ENCODE data around the gene ANXA11.

DNA sequence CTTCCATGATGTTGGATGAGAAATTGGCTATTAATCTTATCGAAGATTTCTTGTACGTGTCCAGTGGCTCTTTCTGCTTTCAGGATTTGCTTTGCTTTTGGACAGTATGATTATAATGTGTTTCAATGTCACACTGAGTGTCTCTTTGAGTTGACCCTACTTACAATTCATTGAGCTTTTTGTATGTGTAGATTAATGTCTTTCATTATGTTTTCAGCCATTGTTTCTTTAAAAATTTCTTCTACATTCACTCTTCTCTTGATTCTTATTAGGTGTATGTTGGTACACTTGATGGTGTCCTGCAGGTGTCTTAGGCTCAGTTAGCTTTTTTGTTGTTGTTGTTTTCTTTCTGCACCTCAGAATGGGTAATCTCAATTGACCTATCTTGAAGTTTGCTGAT is 56.2 kb downstream of the ANXA11 start:
- TF ChIP-seq SP1 (IDR thresholded peaks at IDR 0.05; ENCODE audit: low read depth, low read length), result no peak
- no peak for TF ChIP-seq JUND (IDR thresholded peaks at IDR 0.05; ENCODE audit: low read length)
- TF ChIP-seq, protein P1, sequence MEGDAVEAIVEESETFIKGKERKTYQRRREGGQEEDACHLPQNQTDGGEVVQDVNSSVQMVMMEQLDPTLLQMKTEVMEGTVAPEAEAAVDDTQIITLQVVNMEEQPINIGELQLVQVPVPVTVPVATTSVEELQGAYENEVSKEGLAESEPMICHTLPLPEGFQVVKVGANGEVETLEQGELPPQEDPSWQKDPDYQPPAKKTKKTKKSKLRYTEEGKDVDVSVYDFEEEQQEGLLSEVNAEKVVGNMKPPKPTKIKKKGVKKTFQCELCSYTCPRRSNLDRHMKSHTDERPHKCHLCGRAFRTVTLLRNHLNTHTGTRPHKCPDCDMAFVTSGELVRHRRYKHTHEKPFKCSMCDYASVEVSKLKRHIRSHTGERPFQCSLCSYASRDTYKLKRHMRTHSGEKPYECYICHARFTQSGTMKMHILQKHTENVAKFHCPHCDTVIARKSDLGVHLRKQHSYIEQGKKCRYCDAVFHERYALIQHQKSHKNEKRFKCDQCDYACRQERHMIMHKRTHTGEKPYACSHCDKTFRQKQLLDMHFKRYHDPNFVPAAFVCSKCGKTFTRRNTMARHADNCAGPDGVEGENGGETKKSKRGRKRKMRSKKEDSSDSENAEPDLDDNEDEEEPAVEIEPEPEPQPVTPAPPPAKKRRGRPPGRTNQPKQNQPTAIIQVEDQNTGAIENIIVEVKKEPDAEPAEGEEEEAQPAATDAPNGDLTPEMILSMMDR (IDR thresholded peaks at IDR 0.05; ENCODE audit: control extremely low read depth in 1 of 3, insufficient read depth in 1 of 3, low read depth in 1 of 3, low read length in 3 of 3), result no peak
